HG03520 (cell line): ENCODE results near the gene UGT1A9.
"Not testable (repeated sequence)": the region's sequence is repeated elsewhere in the genome, so short reads cannot be mapped to it uniquely, and the experiment has no call there.

ENCODE experiments used
- ATAC-seq: cut with Tn5 transposase; IDR thresholded peaks from one replicate; pipeline ENCODE4 v1.9.1; 2021; ENCODE audit warnings: mild to moderate bottlenecking, moderate library complexity; ENCODE audit not compliant: unreplicated experiment

Gene UGT1A9

GRCh38 chr2:233671290-233672161 lies at the start of gene UGT1A9:
Gene UGT1A9, plus strand, starts transcription at chr2:233671898. Its CDS starts 37 bp downstream, at chr2:233671935.
- no peak for ATAC-seq

GRCh38 chr2:233627331-233628025 lies 44.2 kb upstream of the UGT1A9 start:
- no peak for ATAC-seq

- not testable (repeated sequence) for ATAC-seq
These were observed 35.4 kb upstream of the UGT1A9 start, which contains the start of gene UGT1A10 for GRCh38 chr2:233636306-233636705. Gene UGT1A10, plus strand, starts transcription at chr2:233636448. Its CDS starts 75 bp downstream, at chr2:233636523.

- no peak for ATAC-seq
These were observed 32.9 kb upstream of the UGT1A9 start for GRCh38 chr2:233638836-233639235.

GRCh38 chr2:233639860-233640259 lies 31.8 kb upstream of the UGT1A9 start:
- ATAC-seq, result no peak

- no peak for ATAC-seq
These were observed 28.6 kb upstream of the UGT1A9 start for GRCh38 chr2:233643128-233643527.

GRCh38 chr2:233646033-233646432 lies 25.7 kb upstream of the UGT1A9 start:
- ATAC-seq, result not testable (repeated sequence)

- no peak for ATAC-seq
These were observed 20.7 kb upstream of the UGT1A9 start for GRCh38 chr2:233650981-233651380.

- no peak for ATAC-seq
These were observed 20.3 kb upstream of the UGT1A9 start for GRCh38 chr2:233651430-233651829.

GRCh38 chr2:233654501-233654900 lies 17.2 kb upstream of the UGT1A9 start:
- no peak for ATAC-seq

- ATAC-seq, result no peak
These were observed 16.7 kb upstream of the UGT1A9 start for GRCh38 chr2:233655043-233655442.

GRCh38 chr2:233655943-233656342 lies 15.8 kb upstream of the UGT1A9 start:
- not testable (repeated sequence) for ATAC-seq

- ATAC-seq, result no peak
These were observed 15.3 kb upstream of the UGT1A9 start for GRCh38 chr2:233656443-233656842.

GRCh38 chr2:233658610-233659009 lies 13.1 kb upstream of the UGT1A9 start:
- ATAC-seq, result no peak

GRCh38 chr2:233663911-233664310 lies 7.8 kb upstream of the UGT1A9 start:
- ATAC-seq, result no peak

- ATAC-seq, result no peak
These were observed 3.0 kb upstream of the UGT1A9 start for GRCh38 chr2:233668605-233669260.

GRCh38 chr2:233672886-233673285 lies 1.2 kb downstream of the UGT1A9 start:
- no peak for ATAC-seq

GRCh38 chr2:233673896-233674295 lies 2.2 kb downstream of the UGT1A9 start:
- no peak for ATAC-seq

GRCh38 chr2:233674314-233674713 lies 2.6 kb downstream of the UGT1A9 start:
- no peak for ATAC-seq

- ATAC-seq, result no peak
These were observed 3.3 kb downstream of the UGT1A9 start for GRCh38 chr2:233674995-233675394.

GRCh38 chr2:233676046-233676445 lies 4.3 kb downstream of the UGT1A9 start:
- no peak for ATAC-seq
